GM18505 (cell line): ENCODE measurements around the gene TVP23A.

Experiments used
- ATAC-seq: cut with Tn5 transposase; IDR thresholded peaks from one replicate; pipeline ENCODE4 v1.9.1; 2021; ENCODE audit not compliant: unreplicated experiment
- POLR2A ChIP-seq: IDR thresholded peaks from 4 replicates; pipeline ENCODE4 v1.6.1; 2011; ENCODE audit warnings: borderline replicate concordance; ENCODE audit not compliant: insufficient read depth, insufficient read length; ENCODE audit errors: extremely low read depth

The TVP23A gene

DNA sequence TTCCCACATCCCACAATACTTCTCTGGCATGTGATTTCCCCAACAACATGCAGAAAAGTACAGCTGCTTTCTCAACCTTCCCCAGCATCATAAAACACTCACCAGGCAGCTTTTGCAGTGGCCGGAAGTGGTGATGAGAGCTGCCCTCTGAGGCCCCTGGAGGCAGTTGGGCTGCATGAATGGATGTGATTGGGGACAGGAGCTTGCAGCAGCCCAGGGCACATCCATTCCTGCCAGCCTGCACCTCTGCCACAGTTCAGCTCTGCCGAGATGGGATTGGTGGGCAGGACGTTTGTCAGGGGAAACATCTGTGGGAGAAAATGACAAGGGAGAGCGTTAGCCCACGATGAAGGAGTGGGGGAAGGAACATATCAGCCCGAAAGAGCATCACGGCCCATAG, 55.1 kb downstream of the TVP23A start:
- ATAC-seq: no peak
- TF ChIP-seq POLR2A: no peak

DNA sequence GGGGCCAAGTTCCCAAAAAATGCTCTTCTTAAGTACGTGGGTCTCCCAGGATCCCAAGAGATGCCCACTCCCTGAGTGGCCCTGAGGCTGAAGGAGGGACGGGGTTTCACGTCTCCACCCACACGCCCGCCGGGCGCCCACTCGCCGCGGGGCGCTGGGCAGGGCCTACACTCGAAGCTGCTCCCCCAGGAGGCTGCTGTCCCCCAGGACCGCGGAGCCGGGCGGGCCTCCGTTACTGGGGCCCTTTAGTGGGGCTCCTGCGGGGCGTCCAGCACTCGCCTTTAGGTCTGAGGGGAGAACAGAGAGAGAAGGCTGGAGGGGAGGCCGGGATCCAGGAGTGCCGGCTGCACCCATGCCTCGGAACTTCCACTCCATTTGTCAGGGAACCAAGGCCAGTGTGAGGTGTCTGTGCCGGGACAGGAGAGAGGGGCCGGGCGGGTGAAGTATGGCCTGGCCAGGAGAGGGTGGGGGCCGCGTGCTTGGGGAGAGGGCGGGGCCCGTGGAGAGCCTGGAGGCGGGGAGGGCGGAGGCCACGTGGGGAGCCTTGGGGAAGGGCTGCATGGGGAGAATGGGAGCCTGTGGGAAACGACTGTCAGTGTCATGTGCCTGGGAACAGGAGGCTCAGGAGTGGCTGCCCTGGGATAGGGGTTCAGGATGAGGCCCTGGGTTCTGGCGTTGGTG, 56.1 kb downstream of the TVP23A start:
- no peak for TF ChIP-seq POLR2A
- no peak for ATAC-seq

DNA sequence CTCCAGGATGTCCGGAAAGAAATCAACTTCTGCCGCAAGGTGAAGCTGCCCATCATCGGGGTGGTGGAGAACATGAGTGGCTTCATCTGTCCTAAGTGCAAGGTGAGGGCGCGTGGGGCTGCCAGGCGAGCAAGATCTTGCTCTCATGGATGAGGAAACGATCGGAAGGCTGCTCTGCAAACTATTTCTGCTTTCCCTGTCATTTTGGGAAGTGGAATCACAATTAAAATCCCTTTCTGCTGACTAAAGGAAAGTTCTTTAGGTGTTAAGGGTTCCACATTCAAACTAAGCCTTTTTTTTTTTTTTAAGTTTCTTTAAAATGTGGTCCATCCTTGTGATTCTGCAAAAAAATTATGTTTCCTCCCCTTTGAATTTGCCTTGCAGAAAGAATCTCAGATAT, 57.2 kb downstream of the TVP23A start:
- no peak for TF ChIP-seq POLR2A

GRCh38 chr16:10760858-10761257, 57.7 kb downstream of the TVP23A start:
- ATAC-seq: no peak
- TF ChIP-seq POLR2A: no peak

More for the DNA sequence above, 57.2 kb downstream of the TVP23A start:
- ATAC-seq: no peak

DNA sequence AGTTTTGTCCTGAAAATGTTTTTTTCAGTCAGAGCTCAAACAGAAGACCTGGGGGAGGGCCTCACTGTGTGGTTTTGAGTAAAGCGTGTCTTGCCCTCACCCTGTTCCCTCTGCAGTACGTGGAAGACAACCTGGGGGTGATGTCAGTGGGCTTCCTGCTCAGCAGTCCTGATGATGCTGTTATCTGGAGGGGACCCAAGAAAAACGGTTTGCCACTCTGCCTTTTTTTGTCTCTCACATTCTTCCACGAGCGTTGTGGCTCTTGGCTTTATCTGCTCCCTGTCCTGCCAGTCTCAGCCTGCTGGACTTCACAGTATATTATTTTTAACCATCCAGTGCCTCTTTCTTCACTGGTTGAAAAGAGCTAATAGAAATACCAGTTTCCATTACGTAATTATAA, 62.0 kb downstream of the TVP23A start:
- no peak for TF ChIP-seq POLR2A
- ATAC-seq: no peak

DNA sequence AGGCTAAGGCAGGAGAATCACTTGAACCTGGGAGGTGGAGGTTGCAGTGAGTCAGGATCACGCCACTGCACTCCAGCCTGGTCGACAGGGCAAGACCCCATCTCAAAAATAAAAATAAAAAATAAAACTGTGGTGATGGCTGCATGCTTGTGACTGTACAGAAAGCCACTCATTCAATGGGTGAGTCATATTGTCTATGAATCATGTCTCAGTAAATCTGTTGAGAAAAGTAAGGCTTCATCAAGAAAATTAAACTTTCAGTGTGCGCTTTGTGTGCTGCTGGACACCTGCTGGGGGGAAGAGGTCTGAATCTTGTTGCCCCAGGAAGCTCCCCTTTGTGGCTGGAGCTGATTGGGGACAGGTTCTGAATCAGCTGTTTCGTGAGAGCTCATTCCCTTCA, 63.7 kb downstream of the TVP23A start:
- TF ChIP-seq POLR2A: no peak
- no peak for ATAC-seq

DNA sequence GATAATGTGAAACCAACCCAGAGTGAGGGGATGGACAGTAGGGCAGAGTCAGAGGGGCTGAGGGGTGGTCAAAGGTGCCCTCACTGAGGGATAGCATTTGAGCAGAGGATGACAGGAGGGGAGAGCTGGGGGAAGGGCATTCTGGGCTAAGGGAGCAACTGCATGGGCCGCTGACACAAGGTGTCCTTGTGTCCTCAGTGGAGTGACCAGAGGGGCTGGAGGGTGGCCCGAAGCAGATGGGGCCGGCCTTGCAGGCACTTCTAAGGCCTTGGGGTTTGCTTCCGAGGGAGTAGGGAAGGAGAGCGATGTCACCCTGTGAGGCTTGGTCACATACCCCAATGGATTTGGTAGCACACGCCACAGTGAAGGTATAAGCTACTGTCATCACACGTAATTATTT, 64.9 kb downstream of the TVP23A start:
- TF ChIP-seq POLR2A: no peak
- no peak for ATAC-seq

DNA sequence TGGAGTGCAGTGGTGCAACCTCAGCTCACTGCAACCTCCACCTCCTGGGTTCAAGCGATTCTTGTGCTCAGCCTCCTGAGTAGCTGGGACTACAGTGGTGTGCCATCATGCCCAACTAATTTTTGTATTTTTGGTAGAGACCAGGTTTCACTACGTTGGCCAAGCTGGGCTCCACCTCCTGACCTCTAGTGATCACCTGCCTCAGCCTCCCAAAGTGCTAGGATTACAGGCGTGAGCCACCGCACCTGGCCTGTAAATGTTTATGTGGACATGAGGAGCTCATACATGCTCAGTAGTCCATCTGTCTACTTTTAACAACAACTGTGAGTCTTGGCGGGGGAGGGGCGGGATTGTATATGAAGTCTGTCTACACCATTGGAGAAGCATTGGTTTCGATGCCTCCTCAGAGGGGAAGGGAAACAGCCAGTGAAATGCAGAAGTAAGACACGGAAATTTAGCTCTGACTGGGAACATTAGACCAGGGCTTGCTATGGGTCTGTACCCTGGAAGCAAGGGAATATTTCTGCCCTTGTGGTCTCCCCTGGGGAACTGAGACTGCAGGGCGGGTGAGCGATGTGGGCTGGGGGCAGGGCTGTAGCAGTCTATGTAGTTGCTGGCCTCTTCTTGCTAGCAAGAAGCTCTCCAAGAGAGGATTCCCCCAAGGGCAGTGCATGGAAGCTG, 65.6 kb downstream of the TVP23A start:
- TF ChIP-seq POLR2A: no peak
- ATAC-seq: no peak

GRCh38 chr16:10751291-10751697, 67.3 kb downstream of the TVP23A start:
- no peak for ATAC-seq
- TF ChIP-seq POLR2A: no peak

GRCh38 chr16:10750793-10751192, 67.8 kb downstream of the TVP23A start:
- ATAC-seq: no peak
- no peak for TF ChIP-seq POLR2A

GRCh38 chr16:10745841-10746240, 72.8 kb downstream of the TVP23A start:
- TF ChIP-seq POLR2A: no peak
- ATAC-seq: no peak

DNA sequence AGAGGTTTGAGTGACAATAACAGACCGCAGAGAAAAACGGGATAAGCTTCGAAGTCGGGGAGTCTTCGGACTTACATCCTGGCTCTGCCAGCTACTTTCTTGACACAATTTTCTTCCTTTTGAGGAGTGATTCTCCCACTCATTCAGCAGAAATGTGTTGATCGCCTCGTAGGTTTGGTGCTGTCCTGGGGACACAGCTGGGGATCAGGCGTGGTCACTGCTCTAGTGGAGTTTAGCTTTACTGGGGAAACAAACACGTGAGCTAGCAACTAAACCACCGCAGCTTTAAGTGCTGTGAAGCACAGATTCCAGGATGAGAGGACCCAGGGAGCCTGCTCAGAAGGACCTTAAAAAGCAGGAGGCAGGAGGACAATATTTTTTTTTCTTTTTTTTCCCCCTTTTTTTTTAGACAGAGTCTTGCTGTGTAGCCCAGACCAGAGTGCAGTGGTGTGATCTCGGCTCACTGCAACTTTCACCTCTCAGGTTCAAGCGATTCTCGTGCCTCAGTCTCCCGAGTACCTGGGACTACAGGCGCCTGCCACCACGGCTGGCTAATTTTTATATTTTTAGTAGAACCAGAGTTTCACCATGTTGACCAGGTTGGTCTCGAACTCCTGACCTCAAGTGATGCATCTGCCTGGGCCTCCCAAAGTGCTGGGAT, 74.1 kb downstream of the TVP23A start:
- ATAC-seq: no peak
- no peak for TF ChIP-seq POLR2A

- ATAC-seq: peak; percentile 80
- peak; percentile 92 for TF ChIP-seq POLR2A
These were observed 74.8 kb downstream of the TVP23A start, which contains the start of gene NUBP1 for GRCh38 chr16:10743610-10744369. NUBP1 (plus strand) TSS chr16:10743842; CDS start chr16:10743864, 22 bp downstream.
